GM18907 (cell line): ENCODE results near the gene SMCR8.
A peak's percentile ranks its signal among the peaks of the same experiment; 100 is the strongest.
"Not testable (repeated sequence)": the region's sequence is repeated elsewhere in the genome, so short reads cannot be mapped to it uniquely, and the experiment has no call there.

ENCODE experiments used
- ATAC-seq: cut with Tn5 transposase; IDR thresholded peaks from one replicate; pipeline ENCODE4 v1.9.1; 2021; ENCODE audit warnings: mild to moderate bottlenecking, moderate library complexity; ENCODE audit not compliant: unreplicated experiment

SMCR8 gene

DNA sequence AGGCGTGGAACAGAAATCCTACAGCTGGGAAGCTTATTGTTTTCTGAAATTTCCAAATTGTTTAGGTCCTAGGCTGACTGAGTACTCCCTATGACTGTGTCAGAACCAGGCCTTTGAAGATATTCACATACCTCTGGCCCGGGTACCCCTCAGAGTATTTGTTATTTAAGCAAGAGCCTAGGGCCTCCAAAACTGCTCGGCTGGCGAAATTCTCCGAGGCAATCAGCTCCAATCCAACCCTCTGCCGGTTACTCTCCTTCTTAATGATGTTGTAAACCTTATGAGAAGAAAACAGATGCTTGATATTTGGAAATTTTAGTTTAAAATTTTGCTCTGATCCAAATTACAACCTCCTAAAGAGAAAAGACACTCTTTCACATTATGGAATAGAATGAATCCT lies 38.4 kb downstream of the SMCR8 start:
- ATAC-seq = no peak

DNA sequence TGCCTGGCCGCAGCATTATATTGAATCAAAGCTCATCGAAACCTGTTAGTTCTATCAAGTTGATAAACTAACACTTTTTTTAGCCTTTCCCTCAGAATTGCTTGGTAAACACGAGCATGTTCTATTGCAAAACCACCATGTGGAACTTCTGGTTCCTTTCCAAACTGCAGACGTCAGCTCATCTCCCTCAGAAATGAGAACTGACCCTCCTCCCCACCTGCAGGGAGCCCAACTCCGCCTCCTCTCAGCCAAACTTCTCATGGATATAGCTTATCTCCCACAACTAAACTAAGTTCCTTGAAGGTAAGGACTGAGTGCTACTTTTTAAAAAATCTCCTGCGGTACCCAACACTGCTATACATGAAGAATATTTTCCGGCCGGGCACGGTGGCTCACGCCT lies 41.5 kb downstream of the SMCR8 start:
- ATAC-seq = no peak

DNA sequence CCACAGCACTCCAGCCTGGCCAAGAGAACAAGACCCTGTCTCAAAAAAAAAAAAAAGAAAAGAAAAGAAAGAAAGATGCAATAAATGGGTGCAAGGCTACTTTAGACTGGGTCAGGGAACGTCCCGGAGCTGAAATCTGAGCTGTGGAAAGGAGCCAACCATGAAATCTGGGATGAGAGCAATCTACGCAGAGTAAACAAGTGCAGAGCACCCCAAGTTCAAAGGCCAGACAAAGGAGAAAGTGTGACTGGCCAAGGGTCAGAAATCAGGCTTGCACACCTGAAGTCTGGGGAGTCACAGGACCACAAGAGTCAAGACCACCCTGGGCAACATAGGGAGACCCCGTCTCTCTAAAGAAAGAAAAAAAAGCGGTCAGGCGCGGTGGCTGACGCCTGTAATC lies 45.4 kb downstream of the SMCR8 start:
- no peak for ATAC-seq

DNA sequence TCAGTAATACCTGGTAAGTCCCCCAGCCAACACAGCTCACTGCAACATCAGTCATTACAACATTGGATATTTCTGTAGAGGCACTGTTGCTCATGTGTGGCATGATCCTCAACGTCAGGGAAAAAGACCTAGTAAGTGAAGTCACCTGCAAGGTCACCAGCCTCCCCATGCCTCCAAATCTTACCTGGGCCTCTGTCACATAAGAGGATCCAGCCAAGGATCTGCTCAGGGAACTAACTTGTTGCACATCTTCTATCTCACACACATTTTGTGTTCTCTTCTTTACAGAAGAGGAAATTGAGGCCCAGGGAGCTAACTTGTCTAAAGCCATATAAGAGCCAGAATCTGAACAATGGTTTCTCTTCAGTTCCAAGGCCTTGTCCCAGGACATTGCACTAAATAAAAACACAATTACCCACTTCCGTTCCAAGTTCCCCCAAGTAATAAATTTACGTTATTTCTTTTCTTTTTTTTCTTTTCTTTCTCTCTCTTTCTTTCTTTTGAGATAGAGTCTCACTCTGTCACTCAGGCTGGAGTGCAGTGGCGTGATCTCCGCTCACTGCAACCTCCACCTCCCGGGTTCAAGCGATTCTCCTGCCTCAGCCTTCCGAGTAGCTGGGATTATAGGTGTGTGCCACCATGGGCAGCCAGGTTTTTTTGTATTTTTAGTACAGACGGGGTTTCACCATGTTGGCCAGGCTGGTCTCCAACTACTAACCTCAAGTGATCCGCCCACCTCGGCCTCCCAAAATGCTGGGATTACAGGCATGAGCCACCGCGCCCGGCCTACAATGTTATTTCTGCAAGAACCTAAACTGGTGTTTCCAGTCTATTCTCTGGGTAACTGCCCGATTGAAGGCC lies 47.0 kb downstream of the SMCR8 start:
- no peak for ATAC-seq

GRCh38 chr17:18362698-18363100 lies 47.6 kb downstream of the SMCR8 start:
- ATAC-seq = peak; percentile 9

DNA sequence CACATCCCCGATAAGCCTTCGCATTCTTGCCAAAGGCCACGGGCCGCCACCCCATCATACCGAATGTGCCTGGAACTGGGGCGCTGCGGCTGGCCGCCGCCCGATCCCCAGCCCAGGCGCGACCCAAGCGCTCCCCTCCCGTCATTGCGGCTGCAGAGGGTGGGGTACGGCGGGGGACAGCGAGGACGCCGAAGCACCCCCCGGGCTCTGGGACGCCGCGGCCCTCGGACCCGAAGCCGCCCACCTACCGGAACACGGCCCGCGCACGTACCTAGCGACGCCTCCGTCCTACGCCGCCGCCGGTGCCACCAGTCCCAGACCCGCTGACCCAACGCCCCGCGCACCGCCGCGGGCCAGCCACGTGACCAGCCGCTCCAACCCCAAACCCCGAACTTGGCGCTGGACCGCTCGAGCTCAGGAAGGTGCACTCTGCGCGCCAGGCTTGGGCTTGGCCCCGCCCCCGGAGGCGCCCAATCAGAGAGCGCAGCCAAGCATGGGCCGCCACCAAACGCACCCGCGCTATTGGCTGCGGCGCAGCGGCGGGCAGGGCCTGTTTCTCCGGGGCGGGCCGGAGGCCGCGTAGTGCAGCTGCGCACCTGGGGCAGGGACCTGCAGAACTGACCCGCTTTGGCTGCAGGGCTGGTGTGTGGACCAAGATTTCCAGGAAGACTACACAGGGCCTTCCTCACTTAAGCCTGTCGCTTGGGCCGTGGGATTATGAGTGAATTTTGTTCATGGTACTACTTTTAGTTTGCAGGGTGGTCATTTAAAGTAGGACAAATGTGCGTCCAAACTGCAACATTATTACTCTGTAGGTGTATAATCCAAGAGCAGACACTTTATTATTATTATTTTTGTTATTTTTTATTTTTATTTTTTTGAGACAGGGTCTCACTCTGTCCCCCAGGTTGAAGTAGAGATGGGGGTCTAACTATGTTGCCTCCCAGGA lies 48.3 kb downstream of the SMCR8 start, which contains the start of gene SHMT1:
SHMT1 (minus strand) TSS at position 450 of the 949 bp plus-strand sequence. CDS start 7,569 bp downstream, outside the sequence.
- ATAC-seq = peak; percentile 95

DNA sequence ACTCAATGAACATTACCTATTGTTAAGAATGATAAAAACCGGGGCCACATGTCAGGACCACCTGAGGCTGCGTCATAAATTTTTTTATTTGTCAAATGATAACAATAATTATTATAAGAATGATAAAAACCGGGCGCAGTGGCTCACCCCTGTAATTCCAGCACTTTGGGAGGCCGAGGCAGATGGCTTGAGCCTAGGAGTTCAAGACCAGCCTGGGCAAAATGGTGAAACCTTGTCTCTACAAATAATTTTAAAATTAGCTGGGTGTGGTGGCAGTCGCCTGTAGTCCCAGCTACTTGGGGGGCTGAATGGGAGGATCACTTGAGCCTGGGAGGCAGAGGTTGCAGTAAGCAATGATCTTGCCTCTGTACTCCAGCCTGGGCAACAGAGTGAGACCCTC lies 49.1 kb downstream of the SMCR8 start:
- ATAC-seq = no peak

- no peak for ATAC-seq
Observed at GRCh38 chr17:18368946-18369345, 53.9 kb downstream of the SMCR8 start.

DNA sequence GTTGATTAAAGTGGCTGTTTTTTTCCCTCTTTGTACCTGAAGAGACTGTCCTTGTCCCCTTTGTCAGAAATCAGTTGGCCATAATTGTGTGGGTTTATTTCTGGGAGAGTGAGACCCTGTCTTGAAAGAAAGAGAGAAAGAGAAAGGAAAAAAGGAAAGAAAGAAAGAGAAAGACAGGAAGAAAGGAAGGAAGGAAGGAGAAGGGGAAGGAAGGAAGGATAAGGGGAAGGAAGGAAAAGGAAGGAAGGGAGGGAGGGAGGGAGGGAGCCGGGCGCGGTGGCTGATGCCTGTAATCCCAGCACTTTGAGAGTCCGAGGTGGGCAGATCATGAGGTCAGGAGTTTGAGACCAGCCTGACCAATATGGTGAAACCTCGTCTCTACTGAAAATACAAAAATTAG lies 55.7 kb downstream of the SMCR8 start:
- no peak for ATAC-seq

DNA sequence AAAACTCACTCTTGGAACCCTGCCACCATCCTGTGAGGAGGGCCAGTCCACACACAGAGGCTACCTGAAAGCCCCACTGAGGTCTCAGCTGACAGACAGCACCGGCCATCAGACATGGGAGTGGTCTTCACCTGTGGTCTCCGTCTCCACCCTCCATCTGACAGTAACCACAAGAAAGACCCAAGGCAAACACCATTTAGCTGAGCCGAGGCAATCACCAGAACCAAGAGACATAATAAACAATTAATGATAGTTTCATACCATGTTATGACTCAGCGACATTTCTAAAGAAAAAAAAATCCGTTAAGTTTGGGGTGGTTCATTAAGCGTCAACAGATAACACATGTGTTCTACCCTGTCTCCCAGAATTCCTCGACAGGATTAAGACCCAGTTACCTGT lies 56.4 kb downstream of the SMCR8 start:
- no peak for ATAC-seq

- ATAC-seq = not testable (repeated sequence)
Observed at GRCh38 chr17:18373181-18373580, 58.1 kb downstream of the SMCR8 start.

DNA sequence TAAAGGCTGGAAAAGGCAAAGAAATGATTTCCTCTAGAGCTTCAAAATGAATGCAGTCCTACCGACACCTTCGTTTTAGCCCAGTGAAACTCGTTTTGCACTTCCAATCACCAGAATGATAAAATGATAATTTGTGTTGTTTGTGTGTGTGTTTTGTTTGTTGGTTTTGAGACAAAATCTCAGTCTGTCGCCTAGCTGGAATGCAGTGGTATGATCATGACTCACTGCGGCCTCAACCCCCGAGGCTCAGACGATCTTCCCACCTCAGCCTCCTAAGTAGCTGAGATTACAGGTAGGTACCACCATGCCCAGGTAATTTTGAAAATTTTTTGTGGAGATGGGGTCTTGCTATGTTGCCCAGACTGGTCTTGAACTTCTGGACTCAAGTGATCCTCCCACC lies 59.1 kb downstream of the SMCR8 start:
- ATAC-seq = no peak
